Upper lobe of left lung (tissue), 6 donors: ENCODE measurements around the gene FRYL. TPM values are rescaled to one million over a fixed set of nuclear protein-coding genes. Genes with fewer than 3 reads are reported as not detected.

Source experiments
- ATAC-seq, 2 donors: fragments of 200-7000 bp; cut with Tn5 transposase; one replicate each; pipeline ENCODE4 v1.9.1; 2022; ENCODE audit warnings: mild to moderate bottlenecking in 2 of 2, moderate library complexity in 2 of 2; ENCODE audit not compliant: low FRiP score in 2 of 2
- DNase-seq, 2 donors: peaks; one replicate each; pipeline ENCODE4 v3.0.0-alpha.2; 2019 to 2020
- H3K27ac ChIP-seq, 4 donors: fragments of 200-600 bp; sonication (generic); one replicate each; pipeline ENCODE4 v1.5.1; 2016 to 2019
- H3K27me3 ChIP-seq, 4 donors: fragments of 200-600 bp; sonication (generic); one replicate each; pipeline ENCODE4 v1.5.1; 2017 to 2019
- H3K36me3 ChIP-seq, 4 donors: fragments of 200-600 bp; sonication (generic); one replicate each; pipeline ENCODE4 v1.5.1; 2016 to 2019
- H3K4me1 ChIP-seq, 4 donors: fragments of 200-600 bp; sonication (generic); one replicate each; pipeline ENCODE4 v1.5.1; 2018 to 2019
- H3K4me3 ChIP-seq, 4 donors: fragments of 200-600 bp; sonication (generic); one replicate each; pipeline ENCODE4 v1.5.1; 2017 to 2019; ENCODE audit warnings: mild to moderate bottlenecking in 2 of 4, moderate library complexity in 1 of 4
- H3K9me3 ChIP-seq, 4 donors: fragments of 200-600 bp; sonication (generic); one replicate each; pipeline ENCODE4 v1.5.1; 2018 to 2019
- EP300 ChIP-seq, 4 donors: sonication (generic); formaldehyde crosslinking; IDR thresholded peaks; one replicate each; pipeline ENCODE4 v1.5.1; 2017; ENCODE audit warnings: antibody characterized with exemption in 4 of 4, control low read depth in 2 of 4
- POLR2A ChIP-seq, 4 donors: fragments of 450-650 bp; IDR thresholded peaks; one replicate each; pipeline ENCODE4 v1.5.1; 2016 to 2017; ENCODE audit warnings: antibody characterized with exemption in 4 of 4, mild to moderate bottlenecking in 2 of 4
- POLR2AphosphoS5 ChIP-seq, 2 donors: sonication (generic); formaldehyde crosslinking; IDR thresholded peaks; one replicate each; pipeline ENCODE4 v1.5.1; 2017; ENCODE audit warnings: antibody characterized with exemption in 2 of 2
- WGBS, 2 donors: methylation state at CpG; one replicate each; pipeline ENCODE4 v1.1.5; 2017 to 2018; 5-methylcytosine and 5-hydroxymethylcytosine counted together
- total RNA-seq, 6 donors: library from RNA; depleted of rRNA in 4 of 6; stranded (reverse); fragments of >200 nt in 4 of 6; gene quantifications; one replicate each; pipeline versions ENCODE4 v1.1.0 to v1.2.1, GENCODE V29; 2016 to 2021
- TF ChIP-seq, protein P1 (sequence below), 6 experiments: fragments of 450-650 bp in 4 of 6; fragments of 200-600 bp in 2 of 6; sonication (generic) in 2 of 6; IDR thresholded peaks; one replicate each; pipeline ENCODE4 v1.5.1; 2016 to 2019; ENCODE audit warnings: antibody characterized with exemption in 6 of 6
- donor health status: DM: no; HTN: no; CAD: no; lungs with moderate emphysema.
- donor health status: DM: no; HTN: yes; CAD: no; lungs with severe emphysema.

The FRYL gene
- total RNA-seq, 6 donors from 2014 or later = 48.6 to 96.9 (median 69.2) TPM

DNA sequence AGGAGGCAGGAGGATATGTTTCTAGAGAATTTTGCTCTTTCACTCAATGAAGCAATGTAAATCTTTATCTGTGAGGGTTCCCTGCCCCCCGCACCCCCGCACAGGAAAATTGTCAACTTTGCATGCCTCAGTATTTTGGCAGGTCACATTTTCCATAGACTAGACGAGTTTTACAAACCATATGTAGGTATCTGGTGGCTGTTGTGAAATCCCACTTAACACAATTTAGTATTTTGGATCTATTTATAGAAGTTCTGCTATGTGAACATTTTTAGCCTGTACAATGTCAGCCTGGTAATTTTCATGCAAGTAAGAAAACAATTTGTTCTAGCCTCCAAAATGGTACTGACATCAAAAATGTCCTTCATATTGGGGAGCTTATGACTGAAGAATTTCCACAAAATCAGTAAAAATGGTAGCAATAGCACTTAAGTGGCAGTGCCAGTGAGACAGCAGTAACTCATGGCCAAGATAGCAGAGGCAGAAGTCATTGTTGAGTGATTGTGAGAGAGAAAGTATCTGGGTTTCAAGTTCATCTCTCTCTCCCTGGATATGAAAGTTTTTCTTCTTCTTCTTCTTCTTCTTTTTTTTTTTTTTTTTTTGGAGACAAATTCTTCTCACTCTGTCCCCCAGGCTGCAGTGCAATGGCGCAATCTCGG lies 12.4 kb upstream of the FRYL start:
- Histone ChIP-seq H3K36me3 (no peaks in the 10 kb centered on the region), H3K4me3 (no peak overlapping the region), H3K27ac (no peak overlapping the region), H3K27me3 (no peaks in the 10 kb centered on the region), H3K4me1 (peaks cover 0 to 3% (median 0%) of the 10 kb centered on the region in 4 donors), H3K9me3 (no peaks in the 10 kb centered on the region)
- whole genome bisulfite sequencing, 2 donors = 71 to 81% methylated on average over 5 of the region's 5 CpGs
- ATAC-seq = no peak
- TF ChIP-seq POLR2A (IDR thresholded peaks at IDR 0.05) (no peak), EP300 (IDR thresholded peaks at IDR 0.05) (no peak), POLR2AphosphoS5 (IDR thresholded peaks at IDR 0.05) (no peak)
- TF ChIP-seq, protein P1, sequence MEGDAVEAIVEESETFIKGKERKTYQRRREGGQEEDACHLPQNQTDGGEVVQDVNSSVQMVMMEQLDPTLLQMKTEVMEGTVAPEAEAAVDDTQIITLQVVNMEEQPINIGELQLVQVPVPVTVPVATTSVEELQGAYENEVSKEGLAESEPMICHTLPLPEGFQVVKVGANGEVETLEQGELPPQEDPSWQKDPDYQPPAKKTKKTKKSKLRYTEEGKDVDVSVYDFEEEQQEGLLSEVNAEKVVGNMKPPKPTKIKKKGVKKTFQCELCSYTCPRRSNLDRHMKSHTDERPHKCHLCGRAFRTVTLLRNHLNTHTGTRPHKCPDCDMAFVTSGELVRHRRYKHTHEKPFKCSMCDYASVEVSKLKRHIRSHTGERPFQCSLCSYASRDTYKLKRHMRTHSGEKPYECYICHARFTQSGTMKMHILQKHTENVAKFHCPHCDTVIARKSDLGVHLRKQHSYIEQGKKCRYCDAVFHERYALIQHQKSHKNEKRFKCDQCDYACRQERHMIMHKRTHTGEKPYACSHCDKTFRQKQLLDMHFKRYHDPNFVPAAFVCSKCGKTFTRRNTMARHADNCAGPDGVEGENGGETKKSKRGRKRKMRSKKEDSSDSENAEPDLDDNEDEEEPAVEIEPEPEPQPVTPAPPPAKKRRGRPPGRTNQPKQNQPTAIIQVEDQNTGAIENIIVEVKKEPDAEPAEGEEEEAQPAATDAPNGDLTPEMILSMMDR (IDR thresholded peaks at IDR 0.05) = no peak
- no peak for DNase-seq

DNA sequence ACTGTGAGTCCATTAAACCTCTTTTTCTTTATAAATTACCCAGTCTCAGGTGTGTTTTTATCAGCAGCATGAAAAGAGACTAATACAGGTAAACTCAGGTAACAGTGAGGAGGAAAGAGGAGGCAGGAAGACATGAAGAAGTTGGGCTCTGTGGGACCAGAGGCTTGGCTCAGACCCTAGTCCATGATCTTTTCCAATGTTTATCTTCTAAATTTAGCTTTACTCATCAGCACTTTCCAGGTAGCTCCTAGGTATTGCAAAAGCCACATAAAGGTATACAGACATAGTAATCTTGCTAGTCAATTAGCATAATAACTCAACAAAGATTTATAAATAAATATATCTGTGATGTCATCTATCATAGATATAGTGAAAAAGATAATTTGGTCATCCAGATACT lies 11.2 kb upstream of the FRYL start:
- ATAC-seq = no peak
- no peak for DNase-seq
- no peak overlapping the region for H3K27ac ChIP-seq
- H3K27me3 ChIP-seq = no peaks in the 10 kb centered on the region
- peaks cover 0 to 3% (median 0%) of the 10 kb centered on the region in 4 donors for H3K4me1 ChIP-seq
- no peaks in the 10 kb centered on the region for H3K9me3 ChIP-seq
- H3K4me3 ChIP-seq = no peak overlapping the region
- TF ChIP-seq POLR2A (IDR thresholded peaks at IDR 0.05) = no peak
- TF ChIP-seq, protein P1 (IDR thresholded peaks at IDR 0.05) = no peak
- no peak for TF ChIP-seq POLR2AphosphoS5 (IDR thresholded peaks at IDR 0.05)
- TF ChIP-seq EP300 (IDR thresholded peaks at IDR 0.05) = no peak
- no peaks in the 10 kb centered on the region for H3K36me3 ChIP-seq

DNA sequence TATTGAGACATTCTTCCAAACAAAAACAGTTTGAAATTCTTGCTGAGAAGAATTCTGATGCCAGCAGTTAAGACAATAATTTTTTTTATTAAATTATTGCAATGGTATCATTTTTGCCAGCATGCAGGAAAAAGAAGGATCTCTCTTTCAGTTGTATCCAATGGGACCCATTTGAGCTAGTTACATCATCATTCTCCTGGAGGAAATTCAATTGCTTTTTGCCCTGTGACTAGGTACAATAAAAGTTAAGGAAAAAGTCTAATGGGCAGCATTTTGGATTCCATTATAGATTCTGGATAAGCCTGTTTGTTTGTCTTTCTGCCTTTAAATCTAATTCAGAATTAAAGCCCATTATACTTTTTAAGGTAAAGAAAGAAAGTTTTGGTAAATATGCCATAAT lies 10.5 kb upstream of the FRYL start:
- H3K36me3 ChIP-seq = no peaks in the 10 kb centered on the region
- H3K9me3 ChIP-seq = no peaks in the 10 kb centered on the region
- DNase-seq (no peak), ATAC-seq (no peak)
- TF ChIP-seq EP300 (IDR thresholded peaks at IDR 0.05) = no peak
- TF ChIP-seq POLR2A (IDR thresholded peaks at IDR 0.05) = no peak
- TF ChIP-seq POLR2AphosphoS5 (IDR thresholded peaks at IDR 0.05) = no peak
- TF ChIP-seq, protein P1 (IDR thresholded peaks at IDR 0.05) = no peak
- no peaks in the 10 kb centered on the region for H3K27me3 ChIP-seq
- H3K27ac ChIP-seq = no peak overlapping the region
- peaks cover 0 to 3% (median 0%) of the 10 kb centered on the region in 4 donors for H3K4me1 ChIP-seq
- H3K4me3 ChIP-seq = no peak overlapping the region

DNA sequence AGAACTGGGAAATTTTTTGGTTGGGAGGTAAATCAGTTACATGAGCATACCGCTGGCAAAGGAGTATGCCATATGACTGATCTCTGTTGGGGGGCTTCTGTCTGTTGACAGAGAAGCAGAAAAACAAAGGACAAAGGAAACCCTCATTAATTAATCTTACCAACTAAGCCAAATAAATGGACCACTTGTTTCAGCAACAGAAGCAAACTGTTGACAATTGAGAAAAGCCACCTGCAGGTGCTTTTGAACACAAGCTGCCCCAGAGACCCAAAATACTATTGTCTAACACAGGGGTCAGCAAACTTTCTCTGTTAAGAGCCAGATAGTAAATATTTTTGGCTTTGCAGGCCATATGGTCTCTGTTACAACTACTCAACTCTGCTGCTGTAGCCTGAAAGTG lies 7.0 kb upstream of the FRYL start:
- WGBS, 2 donors = 64 to 68% methylated on average over 1 of the region's 1 CpG
- Histone ChIP-seq H3K9me3 (no peaks in the 10 kb centered on the region), H3K4me1 (no peaks in the 10 kb centered on the region), H3K27ac (no peak overlapping the region), H3K36me3 (no peaks in the 10 kb centered on the region), H3K27me3 (no peaks in the 10 kb centered on the region), H3K4me3 (no peak overlapping the region)
- TF ChIP-seq, protein P1 (IDR thresholded peaks at IDR 0.05) = no peak
- TF ChIP-seq EP300 (IDR thresholded peaks at IDR 0.05) (no peak), POLR2A (IDR thresholded peaks at IDR 0.05) (no peak), POLR2AphosphoS5 (IDR thresholded peaks at IDR 0.05) (no peak)
- ATAC-seq = no peak
- no peak for DNase-seq

DNA sequence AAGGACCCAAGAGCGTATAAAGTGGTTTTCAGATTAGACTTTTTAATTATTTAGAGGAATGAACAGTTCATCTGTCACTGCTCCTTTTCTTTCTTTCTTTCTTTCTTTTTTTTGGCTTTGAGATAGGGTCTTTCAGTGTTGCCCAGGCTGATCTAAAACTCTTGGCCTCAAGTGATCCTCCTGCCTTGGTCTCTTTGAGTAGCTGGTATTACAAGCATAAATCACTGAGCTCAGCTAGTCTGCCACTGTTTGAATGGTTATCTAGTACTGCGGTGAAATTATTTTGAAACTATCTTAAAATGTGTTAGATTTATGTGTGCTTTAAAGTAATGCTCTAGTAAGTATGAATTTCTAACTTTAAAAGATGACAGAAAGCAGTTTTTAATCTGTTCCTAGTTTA lies 6.5 kb upstream of the FRYL start:
- no peak for ATAC-seq
- no peak overlapping the region for H3K27ac ChIP-seq
- no peaks in the 10 kb centered on the region for H3K4me1 ChIP-seq
- no peaks in the 10 kb centered on the region for H3K9me3 ChIP-seq
- no peak overlapping the region for H3K4me3 ChIP-seq
- no peak for DNase-seq
- TF ChIP-seq, protein P1 (IDR thresholded peaks at IDR 0.05) = no peak
- TF ChIP-seq EP300 (IDR thresholded peaks at IDR 0.05) (no peak), POLR2AphosphoS5 (IDR thresholded peaks at IDR 0.05) (no peak), POLR2A (IDR thresholded peaks at IDR 0.05) (no peak)
- WGBS, 2 donors = 84 to 90% methylated on average over 2 of the region's 2 CpGs
- H3K27me3 ChIP-seq = no peaks in the 10 kb centered on the region
- no peaks in the 10 kb centered on the region for H3K36me3 ChIP-seq
